ENCODE measurements around the gene ELF5. TPM values are rescaled to one million over a fixed set of nuclear protein-coding genes. Genes with fewer than 3 reads are reported as not detected.

ELF5 gene
- total and polyA plus RNA-seq, 2 donors (not counting 1 experiment from before 2014, with no cell fraction given): not detected

DNA sequence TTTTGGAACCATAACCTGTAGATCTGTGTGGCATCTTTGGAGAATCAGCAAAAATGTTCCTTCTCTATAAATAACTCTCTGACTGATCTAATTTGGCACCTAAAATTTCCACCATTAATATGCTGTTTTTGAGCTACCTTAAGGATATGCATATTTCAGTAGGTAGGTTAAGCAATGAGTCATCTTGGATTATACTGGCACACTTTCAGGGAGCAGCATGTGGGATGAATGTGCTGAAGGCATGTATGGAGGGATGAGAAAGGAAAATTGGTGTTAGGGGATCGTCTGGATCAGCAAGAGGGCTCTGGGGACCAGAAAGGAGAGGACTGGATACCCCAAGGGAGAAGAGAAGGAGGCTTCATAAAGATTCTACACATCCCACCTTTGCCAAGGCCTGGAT, 44.6 kb upstream of the ELF5 start:
- Mint-ChIP-seq H3K4me1 (no peaks in the 10 kb centered on the region), H3K27ac (no peak overlapping the region), H3K4me3 (no peak overlapping the region), H3K9me3 (ENCODE audit: insufficient read depth) (no peaks in the 10 kb centered on the region), H3K27me3 (peaks cover 46% of the 10 kb centered on the region)
- no peaks in the 10 kb centered on the region for H3K36me3 ChIP-seq (replicated peaks in 1 of 2; ENCODE audit: control extremely low read depth in 1 of 2, control insufficient read depth in 1 of 2, extremely low read depth in 1 of 2, insufficient read depth in 2 of 2, low read length in 1 of 2)
- intact Hi-C loops (cut with micrococcal nuclease): no loop called here
- no peak overlapping the region for H3K4me3 ChIP-seq (ENCODE audit: control extremely low read depth in 1 of 5, extremely low read depth in 1 of 5, insufficient read depth in 1 of 5, low read depth in 2 of 5, low read length in 4 of 5)
- H3K27ac ChIP-seq (ENCODE audit: low read length in 2 of 2): no peak overlapping the region
- no peak for TF ChIP-seq EZH2 (IDR thresholded peaks at IDR 0.05; ENCODE audit: borderline replicate concordance, insufficient read depth, low read depth, low read length, poor library complexity, severe bottlenecking)
- TF ChIP-seq, protein P1, sequence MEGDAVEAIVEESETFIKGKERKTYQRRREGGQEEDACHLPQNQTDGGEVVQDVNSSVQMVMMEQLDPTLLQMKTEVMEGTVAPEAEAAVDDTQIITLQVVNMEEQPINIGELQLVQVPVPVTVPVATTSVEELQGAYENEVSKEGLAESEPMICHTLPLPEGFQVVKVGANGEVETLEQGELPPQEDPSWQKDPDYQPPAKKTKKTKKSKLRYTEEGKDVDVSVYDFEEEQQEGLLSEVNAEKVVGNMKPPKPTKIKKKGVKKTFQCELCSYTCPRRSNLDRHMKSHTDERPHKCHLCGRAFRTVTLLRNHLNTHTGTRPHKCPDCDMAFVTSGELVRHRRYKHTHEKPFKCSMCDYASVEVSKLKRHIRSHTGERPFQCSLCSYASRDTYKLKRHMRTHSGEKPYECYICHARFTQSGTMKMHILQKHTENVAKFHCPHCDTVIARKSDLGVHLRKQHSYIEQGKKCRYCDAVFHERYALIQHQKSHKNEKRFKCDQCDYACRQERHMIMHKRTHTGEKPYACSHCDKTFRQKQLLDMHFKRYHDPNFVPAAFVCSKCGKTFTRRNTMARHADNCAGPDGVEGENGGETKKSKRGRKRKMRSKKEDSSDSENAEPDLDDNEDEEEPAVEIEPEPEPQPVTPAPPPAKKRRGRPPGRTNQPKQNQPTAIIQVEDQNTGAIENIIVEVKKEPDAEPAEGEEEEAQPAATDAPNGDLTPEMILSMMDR (IDR thresholded peaks at IDR 0.05): no peak
- no peaks in the 10 kb centered on the region for H3K9me3 ChIP-seq (ENCODE audit: control extremely low read depth in 1 of 3, control insufficient read depth in 2 of 3, insufficient read depth in 1 of 3, low read length in 2 of 3)
- no peak overlapping the region for H3K4me2 ChIP-seq (replicated peaks; ENCODE audit: low read depth, low read length, poor library complexity, severe bottlenecking)
- ChIA-PET POLR2A (no interaction called here), CTCF (no interaction called here)
- H4K20me1 ChIP-seq (ENCODE audit: control insufficient read depth, insufficient read depth, low read length, poor library complexity, severe bottlenecking): no peaks in the 10 kb centered on the region
- no peaks in the 10 kb centered on the region for H3K79me2 ChIP-seq (ENCODE audit: control insufficient read depth, insufficient read depth, low read length)
- no CpG with 5 or more reads among the region's 1 CpG for WGBS (ENCODE audit: insufficient coverage)
- DNase-seq (no peak), ATAC-seq (ENCODE audit: low read depth) (no peak)
- no peak overlapping the region for H3K9ac ChIP-seq (ENCODE audit: low read length)
- no peak overlapping the region for H2AFZ ChIP-seq (ENCODE audit: insufficient read depth, low read depth, low read length, poor library complexity, severe bottlenecking)
- no peaks in the 10 kb centered on the region for H3K4me1 ChIP-seq (ENCODE audit: control insufficient read depth in 2 of 2, insufficient read depth in 2 of 2, low read length in 2 of 2)
- H3K27me3 ChIP-seq (replicated peaks in 1 of 4; ENCODE audit: control extremely low read depth in 1 of 4, control insufficient read depth in 3 of 4, insufficient read depth in 4 of 4, low read length in 3 of 4): peaks cover 0 to 9% (median 3%) of the 10 kb centered on the region in 4 experiments

DNA sequence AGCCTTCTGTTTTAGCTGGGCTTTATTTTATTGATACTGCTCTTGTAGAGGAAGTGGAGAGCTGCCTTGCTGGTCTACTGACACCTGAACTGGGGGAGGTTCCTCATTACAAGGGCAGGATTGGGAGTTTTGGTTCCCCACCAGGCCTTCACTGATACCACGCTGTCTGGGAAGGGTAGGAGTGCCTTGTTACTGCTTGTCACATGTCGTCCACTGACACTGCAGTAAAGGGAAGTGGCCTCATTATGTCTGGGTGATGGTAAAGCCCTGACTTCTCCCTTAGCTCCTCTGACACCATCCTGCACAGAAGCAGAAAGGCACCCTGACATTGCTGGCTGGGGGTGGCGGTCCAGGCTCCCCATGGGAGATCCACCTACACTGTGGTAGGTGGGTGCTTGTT, 38.7 kb upstream of the ELF5 start:
- H3K9ac ChIP-seq (ENCODE audit: low read length): no peak overlapping the region
- no peak overlapping the region for H3K4me2 ChIP-seq (replicated peaks; ENCODE audit: low read depth, low read length, poor library complexity, severe bottlenecking)
- CTCF ChIA-PET: no interaction called here
- H3K4me1 ChIP-seq (ENCODE audit: control insufficient read depth in 2 of 2, insufficient read depth in 2 of 2, low read length in 2 of 2): no peaks in the 10 kb centered on the region
- no peaks in the 10 kb centered on the region for H4K20me1 ChIP-seq (ENCODE audit: control insufficient read depth, insufficient read depth, low read length, poor library complexity, severe bottlenecking)
- peaks cover 12% of the 10 kb centered on the region for H3K27me3 Mint-ChIP-seq
- H3K9me3 ChIP-seq (ENCODE audit: control extremely low read depth in 1 of 3, control insufficient read depth in 2 of 3, insufficient read depth in 1 of 3, low read length in 2 of 3): no peaks in the 10 kb centered on the region
- no peak for ATAC-seq (ENCODE audit: low read depth)
- H2AFZ ChIP-seq (ENCODE audit: insufficient read depth, low read depth, low read length, poor library complexity, severe bottlenecking): no peak overlapping the region
- no peak overlapping the region for H3K27ac ChIP-seq (ENCODE audit: low read length in 2 of 2)
- no peak overlapping the region for H3K27ac Mint-ChIP-seq
- no peaks in the 10 kb centered on the region for H3K9me3 Mint-ChIP-seq (ENCODE audit: insufficient read depth)
- TF ChIP-seq, protein P1 (IDR thresholded peaks at IDR 0.05): no peak
- TF ChIP-seq EZH2 (IDR thresholded peaks at IDR 0.05; ENCODE audit: borderline replicate concordance, insufficient read depth, low read depth, low read length, poor library complexity, severe bottlenecking): no peak
- H3K36me3 ChIP-seq (replicated peaks in 1 of 2; ENCODE audit: control extremely low read depth in 1 of 2, control insufficient read depth in 1 of 2, extremely low read depth in 1 of 2, insufficient read depth in 2 of 2, low read length in 1 of 2): no peaks in the 10 kb centered on the region
- intact Hi-C loops (cut with micrococcal nuclease): no loop called here
- no peak overlapping the region for H3K4me3 Mint-ChIP-seq
- POLR2A ChIA-PET: no interaction called here
- no peak for DNase-seq
- WGBS (ENCODE audit: insufficient coverage): 71% methylated on average over 1 of the region's 3 CpGs
- no peaks in the 10 kb centered on the region for H3K79me2 ChIP-seq (ENCODE audit: control insufficient read depth, insufficient read depth, low read length)
- H3K4me1 Mint-ChIP-seq: no peaks in the 10 kb centered on the region
- H3K27me3 ChIP-seq (replicated peaks in 1 of 4; ENCODE audit: control extremely low read depth in 1 of 4, control insufficient read depth in 3 of 4, insufficient read depth in 4 of 4, low read length in 3 of 4): peaks cover 0 to 2% (median 0%) of the 10 kb centered on the region in 4 experiments
- no peak overlapping the region for H3K4me3 ChIP-seq (ENCODE audit: control extremely low read depth in 1 of 5, extremely low read depth in 1 of 5, insufficient read depth in 1 of 5, low read depth in 2 of 5, low read length in 4 of 5)
